ENCODE data around the gene OCA2.

GRCh38 chr15:28080386-28080785, 18.7 kb downstream of the OCA2 start:
- TF ChIP-seq YY1 (IDR thresholded peaks at IDR 0.05; ENCODE audit: low read depth, low read length) (no peak), GABPA (IDR thresholded peaks at IDR 0.05; ENCODE audit: borderline replicate concordance, insufficient read depth, low read length) (no peak), EZH2 (IDR thresholded peaks at IDR 0.05; ENCODE audit: low read depth, low read length, severe bottlenecking) (no peak), POLR2A (IDR thresholded peaks at IDR 0.05; ENCODE audit: control extremely low read depth in 1 of 2, low read depth in 2 of 2, low read length in 2 of 2) (no peak), CTCF (IDR thresholded peaks at IDR 0.05; ENCODE audit: control extremely low read depth in 1 of 3, insufficient read depth in 1 of 3, low read depth in 1 of 3, low read length in 3 of 3) (no peak), EP300 (IDR thresholded peaks at IDR 0.05; ENCODE audit: borderline replicate concordance in 1 of 2, low read depth in 2 of 2, low read length in 2 of 2) (no peak), RAD21 (IDR thresholded peaks at IDR 0.05 in 1 of 2, conservative IDR thresholded peaks at IDR 0.05 in 1 of 2; ENCODE audit: low read depth in 2 of 2, low read length in 2 of 2) (peak in 1 of 2 experiments; percentile 7; a peak in 1 of 4 replicates), NRF1 (IDR thresholded peaks at IDR 0.05; ENCODE audit: low read depth, low read length) (no peak), MAX (IDR thresholded peaks at IDR 0.05) (no peak), JUND (IDR thresholded peaks at IDR 0.05; ENCODE audit: low read length) (no peak), USF2 (IDR thresholded peaks at IDR 0.05; ENCODE audit: low read length) (no peak), SIN3A (conservative IDR thresholded peaks at IDR 0.05 in 1 of 2, IDR thresholded peaks at IDR 0.05 in 1 of 2; ENCODE audit: low read depth in 1 of 2, low read length in 2 of 2) (no peak)

All from H1 (cell line).